Measurements from ENCODE around the gene SART3.

GRCh38 chr12:108518716-108519496 lies 42.1 kb downstream of the SART3 start:
- TF ChIP-seq REST (IDR thresholded peaks at IDR 0.05; ENCODE audit: low read depth, low read length) (no peak), SIN3A (IDR thresholded peaks at IDR 0.05; ENCODE audit: borderline replicate concordance, low read depth, low read length) (no peak)
